Loucy (cell line): ENCODE measurements around the gene SPATC1L.

ENCODE experiments used
- CTCF ChIP-seq: fragments of 200-600 bp; sonication (generic); conservative IDR thresholded peaks from 2 replicates; pipeline ENCODE4 v1.5.1; 2014; ENCODE audit warnings: mild to moderate bottlenecking, antibody characterized with exemption, low read length
- EZH2phosphoT487 ChIP-seq: fragments of 200-600 bp; IDR thresholded peaks from 2 replicates; pipeline ENCODE4 v1.6.1; 2018; ENCODE audit warnings: antibody characterized with exemption, mild to moderate bottlenecking, moderate library complexity, borderline replicate concordance

- TF ChIP-seq CTCF (no peak), EZH2phosphoT487 (no peak)
These were observed 21.5 kb upstream of the SPATC1L start for GRCh38 chr21:46205766-46206162.
